Neural cell (in vitro differentiated cells): ENCODE measurements around the gene SMTNL2. TPM values are rescaled to one million over a fixed set of nuclear protein-coding genes. Genes with fewer than 3 reads are reported as not detected.

Experiments
- H2AFZ ChIP-seq: fragments of 200-600, 300-800 bp; sonication (generic), shearing (Covaris generic); 2 replicates; pipeline ENCODE4 v1.6.0; 2014; ENCODE audit warnings: low read depth, mild to moderate bottlenecking, antibody characterized with exemption, low read length, moderate library complexity
- H3F3A ChIP-seq: fragments of 200-600 bp; shearing (Covaris generic); 2 replicates; pipeline ENCODE4 v1.6.1; 2016; ENCODE audit warnings: mild to moderate bottlenecking, moderate library complexity, mixed read lengths, antibody characterized with exemption, low read length; ENCODE audit not compliant: insufficient read depth, poor library complexity, severe bottlenecking
- H3K27ac ChIP-seq: fragments of 200-600, 300-800 bp; sonication (generic), shearing (Covaris generic); 2 replicates; pipeline ENCODE4 v1.5.1; 2014; ENCODE audit warnings: mild to moderate bottlenecking, low read length, moderate library complexity
- H3K27me3 ChIP-seq: fragments of 300-800, 200-600 bp; sonication (generic), shearing (Covaris generic); 2 replicates; pipeline ENCODE4 v1.6.0; 2014; ENCODE audit warnings: mild to moderate bottlenecking, low read depth, low read length, moderate library complexity; ENCODE audit not compliant: insufficient read depth
- H3K36me3 ChIP-seq: fragments of 300-800, 200-600 bp; sonication (generic), shearing (Covaris generic); 2 replicates; pipeline ENCODE4 v1.5.1; 2014; ENCODE audit warnings: mild to moderate bottlenecking, antibody characterized with exemption, low read length, moderate library complexity; ENCODE audit not compliant: insufficient read depth
- H3K4me2 ChIP-seq: fragments of 300-800, 200-600 bp; sonication (generic), shearing (Covaris generic); 2 replicates; pipeline ENCODE4 v1.6.0; 2014; ENCODE audit warnings: mild to moderate bottlenecking, low read length
- H3K4me3 ChIP-seq: fragments of 300-800, 200-600 bp; sonication (generic), shearing (Covaris generic); 2 replicates; pipeline ENCODE4 v1.5.1; 2014; ENCODE audit warnings: mild to moderate bottlenecking, low read length, moderate library complexity
- H3K79me2 ChIP-seq: fragments of 200-600 bp; shearing (Covaris generic); replicated peaks from 2 replicates; pipeline ENCODE4 v1.6.0; 2014; ENCODE audit warnings: mild to moderate bottlenecking, low read length, moderate library complexity; ENCODE audit not compliant: insufficient read depth
- H3K9ac ChIP-seq: fragments of 300-800, 200-600 bp; sonication (generic), shearing (Covaris generic); 2 replicates; pipeline ENCODE4 v1.6.1; 2016; ENCODE audit warnings: mild to moderate bottlenecking, low read length, mixed read lengths
- H3K9me2 ChIP-seq: fragments of 200-600 bp; shearing (Covaris generic); 2 replicates; pipeline ENCODE4 v1.6.1; 2016; ENCODE audit warnings: mild to moderate bottlenecking, low read length, mixed read lengths; ENCODE audit not compliant: insufficient read depth
- H3K9me3 ChIP-seq: fragments of 200-600, 300-800 bp; sonication (generic), shearing (Covaris generic); 2 replicates; pipeline ENCODE4 v1.6.1; 2016; ENCODE audit warnings: mild to moderate bottlenecking, mixed run types, low read length, moderate library complexity, mixed read lengths
- H4K20me1 ChIP-seq: fragments of 200-600 bp; shearing (Covaris generic); 2 replicates; pipeline ENCODE4 v1.6.1; 2016; ENCODE audit warnings: mild to moderate bottlenecking, mixed run types; ENCODE audit not compliant: insufficient read depth
- EP300 ChIP-seq: fragments of 450-650 bp; conservative IDR thresholded peaks from 2 replicates; pipeline ENCODE4 v1.6.1; 2014; ENCODE audit warnings: antibody characterized with exemption, mild to moderate bottlenecking, moderate library complexity; ENCODE audit not compliant: poor library complexity, severe bottlenecking
- EZH2 ChIP-seq: fragments of 200-600, 300-800 bp; shearing (Covaris generic), sonication (generic); IDR thresholded peaks from 2 replicates; pipeline ENCODE4 v1.6.1; 2014; ENCODE audit warnings: antibody characterized with exemption, low read length, borderline replicate concordance, mild to moderate bottlenecking; ENCODE audit not compliant: insufficient read depth, poor library complexity, severe bottlenecking
- MXI1 ChIP-seq: fragments of 450-650 bp; conservative IDR thresholded peaks from 2 replicates; pipeline ENCODE4 v1.6.1; 2014; ENCODE audit warnings: antibody characterized with exemption, mild to moderate bottlenecking; ENCODE audit not compliant: poor library complexity, severe bottlenecking
- POLR2AphosphoS5 ChIP-seq: IDR thresholded peaks from 2 replicates; pipeline ENCODE4 v1.6.1; 2012
- RAD21 ChIP-seq: fragments of 450-650 bp; conservative IDR thresholded peaks from 2 replicates; pipeline ENCODE4 v1.6.1; 2014; ENCODE audit warnings: antibody characterized with exemption, mild to moderate bottlenecking, moderate library complexity
- SMC3 ChIP-seq: fragments of 450-650 bp; conservative IDR thresholded peaks from 2 replicates; pipeline ENCODE4 v1.6.1; 2014; ENCODE audit warnings: antibody characterized with exemption, mild to moderate bottlenecking, moderate library complexity; ENCODE audit not compliant: poor library complexity
- TAF1 ChIP-seq: IDR thresholded peaks from 2 replicates; pipeline ENCODE4 v1.6.1; 2012; ENCODE audit warnings: low read depth
- polyA plus RNA-seq: library from polyadenylated mRNA; depleted of rRNA; stranded (reverse); fragments of >200 nt; gene quantifications from 2 replicates; pipeline ENCODE4 v1.2.3, GENCODE V29; 2014
- TF ChIP-seq, protein P1 (sequence below): fragments of 450-650 bp; IDR thresholded peaks from 2 replicates; pipeline ENCODE4 v1.5.1; 2014; ENCODE audit warnings: antibody characterized with exemption, mild to moderate bottlenecking, moderate library complexity; ENCODE audit not compliant: poor library complexity, severe bottlenecking
- TF ChIP-seq, protein P2 (sequence below): IDR thresholded peaks from 2 replicates; pipeline ENCODE4 v1.6.1; 2012; ENCODE audit warnings: borderline replicate concordance

The SMTNL2 gene
- polyA plus RNA-seq, 1 donor from 2014 or later = 0.81 TPM

DNA sequence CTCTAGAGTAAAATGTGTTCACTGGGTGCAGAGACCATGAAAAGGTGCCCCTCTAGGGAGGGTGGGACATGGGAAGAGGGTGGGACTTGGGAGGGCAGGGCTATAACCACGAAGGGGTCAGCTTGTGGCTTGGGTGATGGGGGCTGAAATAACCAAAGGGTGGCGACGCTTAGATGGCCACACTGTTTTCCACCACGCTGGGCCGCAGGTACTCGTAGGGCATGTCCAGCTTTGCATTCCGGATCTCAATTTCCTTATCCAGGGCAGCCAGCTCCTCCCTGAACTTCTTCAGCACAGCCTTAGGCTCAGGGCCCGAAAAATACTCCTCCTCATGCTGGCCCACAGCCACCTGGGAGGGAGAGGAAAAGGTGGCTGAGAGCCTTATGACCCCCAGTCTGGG lies 47.1 kb downstream of the SMTNL2 start:
- H3K36me3 ChIP-seq = no peaks in the 10 kb centered on the region
- H3F3A ChIP-seq = no peaks in the 10 kb centered on the region
- no peaks in the 10 kb centered on the region for H3K9me2 ChIP-seq
- no peaks in the 10 kb centered on the region for H3K9me3 ChIP-seq
- no peak overlapping the region for H2AFZ ChIP-seq
- no peaks in the 10 kb centered on the region for H3K79me2 ChIP-seq
- peaks cover 10% of the 10 kb centered on the region for H3K27me3 ChIP-seq
- H3K4me3 ChIP-seq = no peak overlapping the region
- no peak overlapping the region for H3K27ac ChIP-seq
- no peaks in the 10 kb centered on the region for H4K20me1 ChIP-seq
- no peak overlapping the region for H3K4me2 ChIP-seq
- no peak overlapping the region for H3K9ac ChIP-seq
- no peak for TF ChIP-seq SMC3
- TF ChIP-seq EZH2 = no peak
- TF ChIP-seq TAF1 = no peak
- TF ChIP-seq, protein P1, sequence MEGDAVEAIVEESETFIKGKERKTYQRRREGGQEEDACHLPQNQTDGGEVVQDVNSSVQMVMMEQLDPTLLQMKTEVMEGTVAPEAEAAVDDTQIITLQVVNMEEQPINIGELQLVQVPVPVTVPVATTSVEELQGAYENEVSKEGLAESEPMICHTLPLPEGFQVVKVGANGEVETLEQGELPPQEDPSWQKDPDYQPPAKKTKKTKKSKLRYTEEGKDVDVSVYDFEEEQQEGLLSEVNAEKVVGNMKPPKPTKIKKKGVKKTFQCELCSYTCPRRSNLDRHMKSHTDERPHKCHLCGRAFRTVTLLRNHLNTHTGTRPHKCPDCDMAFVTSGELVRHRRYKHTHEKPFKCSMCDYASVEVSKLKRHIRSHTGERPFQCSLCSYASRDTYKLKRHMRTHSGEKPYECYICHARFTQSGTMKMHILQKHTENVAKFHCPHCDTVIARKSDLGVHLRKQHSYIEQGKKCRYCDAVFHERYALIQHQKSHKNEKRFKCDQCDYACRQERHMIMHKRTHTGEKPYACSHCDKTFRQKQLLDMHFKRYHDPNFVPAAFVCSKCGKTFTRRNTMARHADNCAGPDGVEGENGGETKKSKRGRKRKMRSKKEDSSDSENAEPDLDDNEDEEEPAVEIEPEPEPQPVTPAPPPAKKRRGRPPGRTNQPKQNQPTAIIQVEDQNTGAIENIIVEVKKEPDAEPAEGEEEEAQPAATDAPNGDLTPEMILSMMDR = no peak
- no peak for TF ChIP-seq MXI1
- no peak for TF ChIP-seq POLR2AphosphoS5
- no peak for TF ChIP-seq EP300
- TF ChIP-seq, protein P2, sequence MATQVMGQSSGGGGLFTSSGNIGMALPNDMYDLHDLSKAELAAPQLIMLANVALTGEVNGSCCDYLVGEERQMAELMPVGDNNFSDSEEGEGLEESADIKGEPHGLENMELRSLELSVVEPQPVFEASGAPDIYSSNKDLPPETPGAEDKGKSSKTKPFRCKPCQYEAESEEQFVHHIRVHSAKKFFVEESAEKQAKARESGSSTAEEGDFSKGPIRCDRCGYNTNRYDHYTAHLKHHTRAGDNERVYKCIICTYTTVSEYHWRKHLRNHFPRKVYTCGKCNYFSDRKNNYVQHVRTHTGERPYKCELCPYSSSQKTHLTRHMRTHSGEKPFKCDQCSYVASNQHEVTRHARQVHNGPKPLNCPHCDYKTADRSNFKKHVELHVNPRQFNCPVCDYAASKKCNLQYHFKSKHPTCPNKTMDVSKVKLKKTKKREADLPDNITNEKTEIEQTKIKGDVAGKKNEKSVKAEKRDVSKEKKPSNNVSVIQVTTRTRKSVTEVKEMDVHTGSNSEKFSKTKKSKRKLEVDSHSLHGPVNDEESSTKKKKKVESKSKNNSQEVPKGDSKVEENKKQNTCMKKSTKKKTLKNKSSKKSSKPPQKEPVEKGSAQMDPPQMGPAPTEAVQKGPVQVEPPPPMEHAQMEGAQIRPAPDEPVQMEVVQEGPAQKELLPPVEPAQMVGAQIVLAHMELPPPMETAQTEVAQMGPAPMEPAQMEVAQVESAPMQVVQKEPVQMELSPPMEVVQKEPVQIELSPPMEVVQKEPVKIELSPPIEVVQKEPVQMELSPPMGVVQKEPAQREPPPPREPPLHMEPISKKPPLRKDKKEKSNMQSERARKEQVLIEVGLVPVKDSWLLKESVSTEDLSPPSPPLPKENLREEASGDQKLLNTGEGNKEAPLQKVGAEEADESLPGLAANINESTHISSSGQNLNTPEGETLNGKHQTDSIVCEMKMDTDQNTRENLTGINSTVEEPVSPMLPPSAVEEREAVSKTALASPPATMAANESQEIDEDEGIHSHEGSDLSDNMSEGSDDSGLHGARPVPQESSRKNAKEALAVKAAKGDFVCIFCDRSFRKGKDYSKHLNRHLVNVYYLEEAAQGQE = no peak
- TF ChIP-seq RAD21 = no peak

DNA sequence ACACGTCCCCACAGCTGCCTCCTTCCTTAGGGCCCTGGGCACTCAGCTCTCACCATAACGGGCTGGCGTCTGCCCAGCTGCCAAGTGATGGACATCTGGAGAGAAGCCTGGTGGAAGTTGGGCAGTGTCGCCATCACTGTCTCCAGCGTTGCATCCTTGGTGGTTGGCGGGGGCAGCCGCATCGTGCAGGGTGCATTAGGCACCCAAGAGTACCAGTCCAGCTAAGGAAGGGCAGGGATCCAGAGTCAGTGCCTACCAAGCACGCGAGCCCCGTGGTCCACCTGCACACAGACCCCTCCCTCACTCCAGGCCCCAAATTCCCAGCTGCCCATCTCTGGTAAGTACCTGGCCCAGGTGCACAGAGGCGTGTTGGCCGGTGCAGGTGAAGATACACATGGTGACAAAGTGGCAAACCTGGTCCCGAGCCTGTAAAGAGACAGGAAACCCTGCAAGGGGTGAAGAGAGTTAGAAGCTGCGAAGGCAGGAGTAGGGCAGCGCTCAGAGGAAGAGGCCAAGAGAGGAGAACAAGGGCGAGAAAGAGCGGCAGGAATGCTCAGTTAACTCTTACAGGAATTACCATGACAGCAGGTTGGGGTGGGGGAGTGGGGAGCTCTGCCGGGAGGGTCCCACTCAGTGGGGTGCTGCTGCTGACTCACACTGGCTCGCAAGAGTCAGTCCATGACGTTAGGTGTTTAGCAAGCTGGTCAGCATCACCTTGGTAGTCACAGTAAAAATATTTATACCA lies 47.7 kb downstream of the SMTNL2 start:
- Histone ChIP-seq H3K27ac (no peak overlapping the region), H3K4me3 (no peak overlapping the region), H3K9me3 (no peaks in the 10 kb centered on the region), H3K36me3 (no peaks in the 10 kb centered on the region), H3K4me2 (no peak overlapping the region), H3K79me2 (no peaks in the 10 kb centered on the region), H4K20me1 (no peaks in the 10 kb centered on the region), H2AFZ (no peak overlapping the region), H3F3A (no peaks in the 10 kb centered on the region), H3K27me3 (peaks cover 10% of the 10 kb centered on the region), H3K9ac (no peak overlapping the region), H3K9me2 (no peaks in the 10 kb centered on the region)
- TF ChIP-seq EP300 (no peak), POLR2AphosphoS5 (no peak), EZH2 (no peak), SMC3 (no peak), RAD21 (no peak)
